ENCODE data around the gene HINFP. TPM values are rescaled to one million over a fixed set of nuclear protein-coding genes. Genes with fewer than 3 reads are reported as not detected.

Gene HINFP
- total RNA-seq, 1 donor from 2014 or later, result 22.1 TPM

- no peak for DNase-seq (ENCODE audit: extremely low spot score in 2 of 2)
- intact Hi-C loops (cut with DNase I), result loop anchor here (10.0 kb wide), 1 partner anchor 228 kb away; the partner anchor contains the start of gene RNF26
- Histone ChIP-seq H3K4me3 (peak within 1 kb of the TSS; percentile 76 to 98), H3K27ac (peak within 1 kb of the TSS; percentile 76), H3K36me3 (peaks cover 0 to 10% of the 10 kb centered on the region in 2 donors), H3K9me3 (no peaks in the 10 kb centered on the region), H3K4me1 (peaks cover 52% of the 10 kb centered on the region), H3K27me3 (no peaks in the 10 kb centered on the region)
- TF ChIP-seq CTCF (IDR thresholded peaks at IDR 0.05), result no peak
- peak; percentile 64 to 69 for TF ChIP-seq POLR2AphosphoS5 (IDR thresholded peaks at IDR 0.05; ENCODE audit: insufficient read depth in 1 of 2, low read depth in 1 of 2)
Observed at GRCh38 chr11:119106564-119107537, 14.5 kb upstream of the HINFP start, which contains the start of gene C2CD2L. Gene C2CD2L (plus strand): TSS chr11:119107344. CDS start chr11:119107742, 398 bp downstream.

- no peaks in the 10 kb centered on the region for H3K27me3 ChIP-seq
- peak overlapping the region; percentile 76 for H3K27ac ChIP-seq
- no peak for TF ChIP-seq POLR2A (IDR thresholded peaks at IDR 0.05)
- no peak for TF ChIP-seq POLR2AphosphoS5 (IDR thresholded peaks at IDR 0.05; ENCODE audit: insufficient read depth in 1 of 2, low read depth in 1 of 2)
- no peak for TF ChIP-seq CTCF (IDR thresholded peaks at IDR 0.05)
- peaks cover 49% of the 10 kb centered on the region for H3K4me1 ChIP-seq
- peak overlapping the region; percentile 76 to 98 for H3K4me3 ChIP-seq
- H3K36me3 ChIP-seq, result peaks cover 0 to 17% of the 10 kb centered on the region in 2 donors
- intact Hi-C loops (cut with DNase I), result loop anchor here (10.0 kb wide), 1 partner anchor 227 kb away; the partner anchor contains the start of gene RNF26
- no peak for DNase-seq (ENCODE audit: extremely low spot score in 2 of 2)
- no peaks in the 10 kb centered on the region for H3K9me3 ChIP-seq
Observed at GRCh38 chr11:119107538-119108145, 13.7 kb upstream of the HINFP start.

- TF ChIP-seq CTCF (IDR thresholded peaks at IDR 0.05), result no peak
- TF ChIP-seq POLR2A (IDR thresholded peaks at IDR 0.05), result no peak
- no peak for TF ChIP-seq POLR2AphosphoS5 (IDR thresholded peaks at IDR 0.05; ENCODE audit: insufficient read depth in 1 of 2, low read depth in 1 of 2)
Observed at GRCh38 chr11:119108146-119108856, 13.1 kb upstream of the HINFP start.

GRCh38 chr11:119108857-119109221 lies 12.5 kb upstream of the HINFP start:
- Histone ChIP-seq H3K4me1 (peaks cover 37% of the 10 kb centered on the region), H3K4me3 (peak overlapping the region; percentile 76 to 98), H3K36me3 (peaks cover 0 to 29% of the 10 kb centered on the region in 2 donors), H3K27ac (no peak overlapping the region), H3K9me3 (no peaks in the 10 kb centered on the region), H3K27me3 (no peaks in the 10 kb centered on the region)
- intact Hi-C loops (cut with DNase I), result loop anchor here (10.0 kb wide), 1 partner anchor 226 kb away; the partner anchor contains the start of gene RNF26
- DNase-seq (ENCODE audit: extremely low spot score in 2 of 2), result peak in 1 of 2 donors; percentile 75
- TF ChIP-seq POLR2AphosphoS5 (IDR thresholded peaks at IDR 0.05; ENCODE audit: insufficient read depth in 1 of 2, low read depth in 1 of 2) (no peak), CTCF (IDR thresholded peaks at IDR 0.05) (no peak), POLR2A (IDR thresholded peaks at IDR 0.05) (no peak)

More at GRCh38 chr11:119108146-119108856, 13.1 kb upstream of the HINFP start:
- Histone ChIP-seq H3K9me3 (no peaks in the 10 kb centered on the region), H3K4me3 (peak overlapping the region; percentile 76 to 98), H3K27me3 (no peaks in the 10 kb centered on the region), H3K27ac (peak overlapping the region; percentile 76), H3K36me3 (peaks cover 0 to 24% of the 10 kb centered on the region in 2 donors), H3K4me1 (peaks cover 42% of the 10 kb centered on the region)
- intact Hi-C loops (cut with DNase I), result loop anchor here (10.0 kb wide), 1 partner anchor 226 kb away; the partner anchor contains the start of gene RNF26
- DNase-seq (ENCODE audit: extremely low spot score in 2 of 2), result no peak
